ENCODE results near the gene EFR3B.

Gene EFR3B

DNA sequence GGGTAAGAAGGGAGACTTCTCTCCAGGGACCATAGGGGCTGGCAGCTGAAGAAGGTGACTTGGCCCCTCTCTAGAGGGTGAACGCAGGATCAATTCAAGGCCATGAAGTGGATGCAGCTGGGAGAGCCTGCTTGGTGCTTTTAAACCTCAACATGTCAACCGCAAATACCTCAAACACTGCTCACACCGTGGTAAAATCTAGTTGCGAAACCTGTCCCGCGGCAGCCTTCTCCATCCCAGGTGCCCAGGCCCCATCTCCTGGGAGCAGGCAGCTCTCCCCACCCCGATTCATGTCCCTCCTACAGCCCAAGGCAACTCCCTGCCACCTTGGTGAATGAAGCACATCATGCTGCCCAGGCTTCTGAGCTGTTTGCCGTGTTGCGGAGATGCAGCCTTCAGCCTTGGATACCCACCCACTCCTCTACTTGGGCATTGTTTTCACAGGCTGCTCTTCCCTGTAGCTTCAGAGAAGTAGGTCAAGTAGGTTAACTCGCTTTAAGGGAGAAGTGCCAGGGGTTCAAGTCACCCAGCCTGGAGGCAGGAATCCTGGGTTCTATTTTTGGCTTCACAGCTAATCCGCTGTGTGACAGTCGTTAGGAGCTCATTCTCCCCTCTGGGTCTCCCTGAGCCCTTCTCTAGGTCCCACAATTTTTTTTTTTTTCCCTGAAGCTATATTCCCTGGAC lies 6.2 kb upstream of the EFR3B start:
- no peak for DNase-seq

DNA sequence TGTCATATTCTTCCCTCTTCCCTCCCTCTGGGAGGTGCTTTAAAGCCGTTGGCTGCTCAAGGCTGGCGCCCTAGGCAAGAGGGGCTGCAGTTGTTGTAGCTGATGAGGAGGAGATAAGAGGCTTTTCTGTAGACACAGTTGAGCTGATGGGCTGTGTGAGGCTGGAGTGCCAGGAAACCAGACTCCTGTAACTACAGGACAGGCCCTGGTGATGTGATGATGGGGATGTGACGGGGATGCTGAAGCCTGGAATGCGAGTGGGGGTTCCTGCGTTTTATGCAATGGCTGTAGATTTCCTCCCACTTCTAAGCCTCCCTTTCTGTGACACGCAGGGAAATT lies 5.7 kb upstream of the EFR3B start:
- DNase-seq: no peak

DNA sequence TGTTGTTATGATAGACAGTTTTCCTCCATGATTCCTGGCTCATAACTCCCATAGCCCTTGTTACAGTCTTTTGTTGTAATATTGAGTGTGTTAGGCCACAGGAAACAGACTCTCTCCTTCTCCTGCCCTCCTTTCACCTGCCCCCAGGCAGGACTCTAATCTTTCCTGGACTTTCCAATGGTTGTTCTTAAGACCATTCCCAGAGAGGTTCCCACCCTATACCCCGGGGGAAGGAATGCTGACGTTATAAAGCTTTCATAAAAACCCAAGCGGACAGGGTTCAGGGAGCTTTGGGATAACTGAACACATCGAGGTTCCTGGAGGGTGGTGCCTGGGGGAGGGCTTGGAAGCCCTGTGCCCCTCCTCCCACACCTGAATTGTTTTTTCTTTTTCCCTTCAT lies 2.8 kb upstream of the EFR3B start:
- DNase-seq: no peak

DNA sequence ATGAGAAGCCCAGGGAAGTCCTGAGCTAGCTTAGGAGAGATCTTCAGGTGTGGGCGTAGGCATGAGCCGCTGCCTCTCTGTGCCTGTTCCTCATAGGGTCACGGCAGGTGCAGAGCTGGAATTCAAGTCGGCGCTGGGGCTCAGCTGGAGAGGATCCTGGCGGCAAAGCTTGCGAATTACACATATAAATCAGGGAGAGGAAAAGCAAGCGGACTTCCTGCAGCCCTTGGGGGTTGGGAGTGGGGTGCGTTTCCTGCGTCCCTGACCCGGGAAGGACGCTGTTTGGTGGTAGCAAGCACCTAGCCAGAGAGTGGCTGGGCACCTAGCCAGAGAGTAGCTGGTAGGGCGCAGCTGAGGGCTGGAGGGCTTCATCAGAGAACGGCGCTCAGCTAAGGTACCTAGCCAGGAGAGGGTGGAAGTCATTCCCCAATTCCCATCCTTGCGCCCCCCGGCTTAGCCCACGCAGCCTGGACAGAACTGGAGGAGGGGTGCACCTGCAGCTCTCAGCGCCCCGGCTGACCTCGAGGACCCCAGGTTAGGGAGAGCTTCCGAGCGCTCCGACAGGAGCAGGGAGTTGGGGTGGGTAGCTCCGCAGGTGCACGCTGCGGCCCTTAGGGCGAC lies 459 bp upstream of the EFR3B start:
- peak; percentile 8 to 14 for DNase-seq

DNA sequence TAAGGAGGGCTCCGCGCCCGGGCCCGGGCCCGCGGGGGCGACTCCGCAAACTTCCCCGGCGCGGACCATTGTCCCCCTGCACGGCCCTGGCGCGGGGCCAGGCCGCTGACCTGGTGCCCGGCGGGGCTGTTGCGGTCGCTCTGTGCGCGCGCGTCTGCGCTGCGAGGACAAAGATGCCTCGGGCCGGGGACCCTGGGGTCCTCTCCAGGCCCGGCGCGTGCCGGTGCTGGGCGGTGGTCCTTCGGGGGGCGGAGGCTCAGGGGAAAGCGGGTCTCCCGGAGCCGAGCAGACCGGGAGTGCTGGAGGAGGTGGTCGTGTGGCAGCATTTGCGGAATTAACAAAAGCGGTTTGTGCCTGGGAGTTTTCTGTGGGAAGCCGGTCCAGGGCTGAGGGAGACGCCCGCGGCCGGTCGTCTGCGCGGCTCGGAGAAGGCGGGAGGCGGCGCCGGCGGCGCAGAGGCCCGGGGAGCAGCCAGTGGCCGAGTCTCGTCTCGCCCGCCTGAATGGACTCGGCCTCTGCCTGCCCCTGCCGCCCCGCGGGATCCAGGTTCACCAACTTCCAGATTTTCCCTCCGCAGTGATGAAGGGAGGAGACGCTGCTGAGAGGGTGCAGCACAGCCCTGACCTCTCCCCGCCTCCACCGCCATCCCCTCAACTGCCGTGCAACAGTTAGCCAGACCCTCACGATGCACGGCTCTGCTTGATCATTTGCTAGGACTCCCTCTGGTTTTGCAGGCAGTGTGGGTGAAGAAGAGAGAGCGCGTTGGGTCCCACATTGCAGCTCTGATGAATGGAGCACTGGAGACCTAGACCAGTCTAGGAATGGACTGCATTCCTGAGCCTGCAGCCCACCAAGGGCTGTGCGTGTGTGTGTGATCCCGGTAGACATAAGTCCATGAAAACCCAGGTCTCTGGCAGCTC lies 705 bp downstream of the EFR3B start:
- DNase-seq: peak in 1 of 2 donors; percentile 5

DNA sequence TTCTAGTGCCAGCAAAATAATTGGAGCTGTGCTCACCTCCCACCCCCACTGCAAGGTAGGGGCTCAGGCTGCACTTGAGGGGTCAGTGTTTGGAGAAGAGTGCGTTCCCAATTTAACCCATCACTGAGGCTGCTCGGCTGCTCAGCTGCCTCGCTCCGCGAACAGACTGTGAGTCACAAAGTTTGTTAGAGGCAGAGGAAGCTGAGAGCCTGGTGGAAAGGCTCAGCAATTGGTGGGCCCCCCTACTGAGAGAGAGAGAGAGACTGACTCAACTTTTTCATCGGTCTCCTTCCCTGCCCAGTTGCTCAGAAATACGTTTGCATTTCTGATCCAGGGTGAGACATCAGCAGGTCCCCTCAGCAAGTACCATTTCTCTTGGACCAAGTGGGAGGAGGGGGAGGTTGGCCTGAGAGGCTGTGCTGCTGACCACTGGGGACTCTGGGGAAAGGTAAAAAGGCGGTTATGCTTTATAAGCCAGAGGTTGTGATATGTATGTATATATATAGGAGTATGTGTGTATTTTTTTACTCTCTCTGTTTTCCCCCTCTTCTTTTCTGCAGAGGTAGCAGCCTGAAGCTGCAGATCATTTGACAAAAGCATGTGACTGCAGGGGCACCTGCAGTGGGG lies 1.5 kb downstream of the EFR3B start:
- DNase-seq: peak; percentile 40 to 47

DNA sequence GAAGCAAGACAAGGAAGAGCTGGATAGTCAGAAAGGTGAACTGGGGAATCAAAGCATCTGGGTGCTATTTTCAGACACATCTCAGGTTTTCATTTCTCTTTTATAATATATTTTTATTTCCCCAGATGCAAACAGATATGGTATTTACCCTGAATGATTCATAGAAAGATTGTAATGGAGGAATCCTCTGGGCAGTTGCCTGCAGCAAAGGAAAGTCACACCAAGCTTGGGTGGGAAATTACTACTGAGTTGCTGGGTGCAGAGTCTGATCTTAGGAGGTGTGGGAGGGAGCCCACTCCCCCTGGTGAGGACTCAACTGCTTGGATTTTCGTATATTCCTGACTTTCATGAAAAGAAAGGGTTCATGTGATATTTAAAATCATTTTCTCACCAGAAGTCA lies 2.1 kb downstream of the EFR3B start:
- DNase-seq: no peak

DNA sequence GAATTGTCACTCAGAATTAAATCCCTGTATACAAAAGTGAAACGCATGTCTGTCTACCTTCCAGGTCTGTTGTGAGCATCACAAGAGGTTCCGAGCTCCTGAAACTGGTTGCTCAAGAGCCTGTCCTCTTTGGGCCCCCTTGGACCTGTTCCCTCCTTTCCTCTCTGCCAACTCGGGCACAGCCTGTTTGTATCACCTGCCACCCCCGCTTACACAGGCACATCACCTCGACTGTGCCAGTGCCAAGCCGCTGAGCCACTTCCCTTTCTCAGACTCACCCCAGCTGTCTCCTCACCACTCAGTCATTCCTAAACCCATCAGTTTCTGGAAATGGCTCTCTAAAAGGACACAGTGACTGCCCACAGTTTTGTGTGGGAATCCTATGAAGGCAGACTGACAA lies 3.1 kb downstream of the EFR3B start:
- DNase-seq: no peak

DNA sequence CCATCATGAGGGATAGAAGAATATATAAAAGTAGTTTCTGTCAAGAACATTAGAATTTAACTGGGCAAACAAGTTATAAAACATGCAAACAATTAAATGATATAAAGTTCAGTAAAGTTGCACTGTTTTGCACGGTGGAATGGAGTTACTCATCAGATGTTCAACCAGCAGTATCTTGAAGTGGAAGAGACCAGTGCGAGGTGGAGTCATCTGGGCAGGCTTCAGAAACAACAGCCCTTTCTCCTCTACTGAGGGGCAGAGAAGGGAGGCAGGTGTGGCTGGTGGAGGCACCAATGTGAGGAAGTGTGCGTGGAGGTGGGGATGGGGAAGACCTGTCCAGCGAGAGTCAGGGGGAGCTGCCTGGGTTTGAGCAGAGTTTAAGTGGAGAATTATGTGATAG lies 7.5 kb downstream of the EFR3B start:
- no peak for DNase-seq

DNA sequence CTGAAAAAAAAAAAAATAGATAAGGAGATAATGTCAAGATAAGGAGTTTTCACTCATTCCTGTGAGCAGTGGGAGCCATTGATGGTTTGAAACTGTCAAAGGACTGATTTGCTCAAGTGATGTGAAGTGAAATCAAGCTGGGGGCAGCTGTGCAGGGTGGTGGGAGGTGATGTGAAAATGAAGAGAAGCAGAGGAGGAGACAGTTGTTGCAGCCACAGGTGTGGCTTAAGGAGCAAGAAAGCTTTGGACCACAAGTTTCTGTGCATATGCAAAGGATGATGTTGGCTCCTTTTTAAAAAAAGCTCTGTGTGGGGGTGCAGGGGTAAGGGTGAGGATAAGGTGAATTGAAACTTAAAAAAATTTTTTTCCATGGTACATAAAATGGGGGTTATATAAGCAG lies 8.3 kb downstream of the EFR3B start:
- DNase-seq: no peak

DNA sequence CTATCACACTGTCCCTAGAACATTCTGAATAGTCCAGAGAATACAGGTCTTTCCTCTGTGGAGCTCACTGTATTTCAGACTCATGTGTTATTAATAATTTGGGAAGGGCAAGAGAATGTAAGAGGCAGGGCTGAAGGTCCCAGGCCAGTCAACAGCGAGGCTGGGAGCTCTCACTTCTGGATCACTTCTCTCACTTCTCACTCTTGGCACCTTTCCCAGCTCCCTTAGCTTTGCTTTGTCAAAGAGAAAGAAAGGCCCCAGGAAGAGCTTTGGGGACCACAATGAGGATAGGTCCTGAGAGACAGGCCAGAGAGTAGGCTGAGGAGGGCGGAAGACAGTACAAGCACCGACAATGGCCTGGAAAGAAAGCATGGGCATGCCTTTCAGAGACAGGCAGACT lies 11.2 kb downstream of the EFR3B start:
- DNase-seq: no peak

DNA sequence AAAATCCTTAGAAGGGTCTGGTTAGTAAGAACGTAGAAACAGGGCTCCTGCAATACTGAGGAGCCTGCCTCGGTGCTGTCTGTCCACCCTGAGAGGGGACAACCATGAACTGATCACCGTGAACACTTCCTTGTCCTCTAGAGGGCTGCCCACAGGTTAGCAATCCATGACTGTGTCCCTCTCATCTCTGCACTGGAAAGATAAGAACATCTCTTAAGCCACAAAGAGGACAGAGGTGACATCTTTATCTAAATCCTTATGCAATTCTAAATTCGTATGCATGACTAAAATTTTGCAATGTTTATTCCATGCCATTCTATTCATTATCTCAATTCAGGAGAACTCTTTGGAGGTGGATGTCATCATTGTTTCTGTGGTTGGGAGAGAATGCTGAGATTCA lies 12.8 kb downstream of the EFR3B start:
- DNase-seq: no peak

DNA sequence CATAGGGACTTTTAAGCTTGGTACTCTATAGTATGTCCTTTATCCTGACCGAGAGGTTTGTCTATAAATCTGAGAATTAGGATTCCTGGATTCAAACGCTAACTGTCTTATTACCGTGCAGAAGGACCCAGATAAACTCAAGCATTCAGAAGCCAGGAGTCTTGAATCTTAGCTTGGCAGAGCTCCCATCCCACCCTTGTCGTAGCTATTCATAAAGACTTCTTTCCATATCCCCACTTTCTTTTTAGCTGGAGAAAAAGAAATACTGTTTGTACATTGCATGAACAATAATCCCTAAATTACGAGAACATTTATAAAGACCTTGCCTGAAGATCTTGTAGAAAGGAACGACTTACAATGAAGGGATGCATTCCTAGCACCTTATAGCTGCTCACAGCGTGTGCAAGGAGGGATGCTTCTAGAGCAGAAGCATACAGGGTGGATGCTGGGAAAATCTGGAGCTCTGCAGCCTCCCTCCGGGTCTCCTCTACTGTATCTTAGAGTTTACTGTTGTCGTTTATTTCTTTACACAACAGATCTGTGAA lies 13.6 kb downstream of the EFR3B start:
- DNase-seq: no peak

DNA sequence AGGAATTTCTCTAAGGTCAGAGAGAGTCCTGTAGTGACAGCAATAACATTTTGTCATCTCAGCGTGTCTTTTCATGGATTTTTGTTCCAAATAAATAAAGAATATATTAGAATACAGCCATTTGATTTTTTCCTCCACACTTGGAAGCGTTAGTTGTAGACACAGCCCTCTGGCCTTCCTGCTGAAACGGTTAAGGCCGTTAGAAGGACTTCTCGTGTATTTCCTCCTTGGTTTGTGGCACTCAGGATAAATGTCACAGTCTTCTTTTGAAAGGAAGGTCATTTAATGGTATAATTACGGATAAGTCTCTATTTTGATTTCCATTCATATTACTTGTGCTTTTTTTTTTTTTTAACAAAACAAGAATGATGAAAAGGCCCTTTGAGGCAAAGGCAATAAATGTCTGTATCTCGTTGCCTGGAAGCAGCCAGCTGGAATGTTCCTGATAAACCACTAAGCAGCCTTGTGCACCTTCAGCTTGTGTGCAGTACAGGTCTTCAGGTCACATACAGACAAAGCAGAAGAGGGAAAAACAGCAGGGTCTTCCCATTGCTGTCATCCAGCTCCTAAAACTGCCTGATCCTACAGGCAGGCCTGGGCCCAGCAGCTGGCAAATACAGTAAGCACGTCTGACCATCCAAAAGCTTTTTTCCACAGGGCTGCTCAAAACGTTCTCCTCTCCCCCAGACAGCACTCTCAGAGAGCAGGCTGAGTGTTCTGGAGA lies 14.4 kb downstream of the EFR3B start:
- DNase-seq: no peak

DNA sequence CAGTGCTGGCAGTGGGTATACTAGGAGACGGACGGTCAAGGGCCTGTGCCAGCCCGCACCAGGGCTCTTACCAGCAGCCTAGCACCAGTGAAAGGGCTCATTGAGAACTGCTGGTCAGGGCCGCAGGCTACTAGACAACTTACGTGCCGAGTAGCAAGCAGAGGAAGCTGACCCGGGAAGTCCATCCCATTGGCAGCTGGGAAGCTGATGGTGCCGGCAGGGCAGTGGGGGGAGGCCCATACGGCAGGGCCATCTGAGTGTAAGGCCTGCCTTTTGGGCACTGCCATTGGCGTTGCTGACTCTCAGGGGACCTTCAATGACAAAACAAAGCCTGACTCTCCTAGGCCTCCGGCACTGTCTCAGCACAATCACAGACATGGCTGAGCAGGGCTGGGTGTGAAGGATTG lies 20.6 kb downstream of the EFR3B start:
- no peak for DNase-seq

DNA sequence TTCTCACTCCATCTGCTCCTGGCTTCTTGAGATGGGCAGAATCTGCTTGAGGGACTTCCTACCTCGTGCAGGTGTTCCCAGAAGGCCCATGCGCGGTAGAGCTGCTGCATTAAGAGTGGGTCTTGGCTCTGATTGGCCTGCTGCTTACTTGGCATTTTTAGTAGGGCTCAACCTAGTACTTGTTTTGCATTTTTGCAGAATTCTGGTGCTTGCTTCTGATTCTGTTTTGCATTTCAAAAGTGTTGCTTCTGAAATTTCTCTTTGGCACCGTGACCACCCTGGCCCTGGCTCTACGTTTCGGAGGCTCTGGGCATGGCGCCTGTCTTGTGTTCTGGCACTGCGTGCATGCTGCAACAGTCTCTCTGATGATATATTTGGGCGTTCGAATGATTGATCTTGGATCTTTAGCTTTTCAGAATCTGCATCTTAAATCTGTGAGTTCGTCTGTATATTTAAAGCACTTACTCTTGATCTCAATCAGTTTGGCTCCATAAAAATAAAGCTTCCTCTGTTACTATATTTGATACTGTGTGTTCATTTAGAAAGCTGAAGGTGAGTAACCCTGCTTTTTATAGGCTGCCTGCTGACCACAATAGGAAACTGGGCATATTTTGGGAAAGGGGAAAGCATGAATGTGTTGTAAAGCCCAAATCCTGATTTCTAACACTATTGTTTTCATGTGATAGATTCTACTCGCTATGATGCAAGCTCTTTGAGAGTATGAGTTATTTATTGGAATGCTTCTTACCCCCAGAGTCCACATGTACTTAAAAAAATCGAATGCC lies 22.2 kb downstream of the EFR3B start:
- no peak for DNase-seq

DNA sequence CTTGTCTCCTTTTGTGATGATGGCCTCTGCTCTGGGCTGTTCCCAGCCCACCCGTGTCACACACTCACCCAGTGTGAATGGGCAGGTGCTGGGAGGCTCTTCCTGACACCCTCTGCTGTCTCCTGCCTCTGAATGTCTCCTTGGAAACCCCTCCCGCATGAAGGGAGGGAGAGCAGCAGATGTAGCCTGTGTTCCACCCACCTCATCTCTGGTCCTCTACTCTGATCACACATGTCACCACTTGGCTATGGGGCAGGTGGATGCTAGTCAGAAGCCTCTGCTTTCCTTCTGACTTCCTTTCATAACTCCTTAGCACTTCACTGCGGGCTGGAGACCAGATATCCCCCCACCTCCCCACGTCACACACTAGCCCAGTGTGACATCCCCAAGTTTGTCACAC lies 23.9 kb downstream of the EFR3B start:
- no peak for DNase-seq

DNA sequence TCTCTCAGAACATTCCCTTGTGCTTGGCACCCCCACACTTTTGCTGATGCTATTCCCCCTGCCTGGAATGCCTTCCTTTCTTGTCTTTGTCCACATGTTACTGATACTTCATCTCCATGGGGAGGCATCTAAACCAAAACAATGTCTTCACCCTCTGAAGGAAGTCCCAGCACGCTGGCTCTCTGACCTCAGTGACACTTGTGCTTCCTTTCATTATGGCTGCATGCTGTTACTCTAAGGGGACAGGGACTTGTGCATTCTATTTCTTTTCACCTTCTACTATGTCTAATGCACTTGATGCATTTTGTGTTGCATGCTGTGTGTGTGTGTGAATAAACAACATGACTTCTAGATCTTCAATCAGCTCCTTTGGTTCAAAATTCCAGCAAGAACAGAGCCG lies 24.6 kb downstream of the EFR3B start:
- DNase-seq: no peak

DNA sequence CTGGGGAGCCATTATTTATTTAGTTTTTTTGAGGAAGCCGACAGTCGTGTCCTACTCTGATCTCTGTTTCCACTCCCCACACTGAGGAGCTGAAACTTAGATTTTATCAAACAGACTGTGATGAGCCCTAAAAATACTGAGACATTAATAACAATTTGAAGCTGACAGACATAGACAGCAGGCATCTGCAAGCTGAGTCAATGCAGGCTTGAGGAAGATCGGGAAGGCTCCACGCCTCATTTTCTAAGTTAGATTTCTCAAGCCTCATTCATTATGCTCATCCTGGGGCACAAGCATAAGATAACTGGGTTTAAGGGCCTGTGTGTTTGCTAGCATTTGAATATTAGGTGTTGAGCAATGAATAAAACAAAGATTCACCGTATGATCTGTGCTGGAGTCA lies 26.3 kb downstream of the EFR3B start:
- DNase-seq: no peak

DNA sequence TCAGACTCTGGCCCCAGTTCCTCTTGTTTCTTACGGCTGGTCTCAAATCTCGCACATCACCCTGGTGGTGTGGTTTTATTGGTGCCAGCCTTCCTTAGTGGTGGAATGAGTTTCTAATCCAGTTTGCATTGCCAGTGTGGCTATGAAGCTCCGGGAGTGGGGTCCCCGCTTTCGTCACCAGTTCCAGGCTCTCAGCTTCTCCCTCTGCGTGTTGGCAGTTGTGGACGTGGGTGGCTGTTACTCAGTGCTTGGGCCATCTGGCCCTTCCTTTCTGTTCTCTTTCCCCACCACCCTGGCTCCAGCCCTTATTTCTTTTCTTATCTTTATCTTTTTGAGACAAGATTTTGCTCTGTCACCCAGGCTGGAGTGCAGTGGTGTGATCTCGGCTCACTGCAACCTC lies 30.1 kb downstream of the EFR3B start:
- DNase-seq: no peak

DNA sequence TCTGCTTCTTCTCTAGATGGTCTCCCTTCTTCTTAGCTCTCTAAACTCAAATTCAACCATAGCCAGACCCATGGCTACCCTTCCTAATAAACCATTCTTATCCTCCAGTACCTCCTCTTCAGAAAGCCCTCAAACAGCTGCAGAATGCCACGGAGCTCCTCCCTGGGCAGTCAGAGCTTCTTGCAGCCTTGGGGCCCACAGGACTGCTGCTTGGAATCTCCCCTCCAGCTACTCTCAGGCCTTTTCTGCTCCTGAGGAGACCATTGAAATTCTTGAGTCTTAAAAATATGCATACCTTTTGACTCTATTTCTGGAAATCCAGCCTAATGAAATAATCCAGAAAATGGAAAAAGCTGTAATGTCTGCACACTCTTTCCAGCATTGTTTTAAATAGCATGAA lies 30.7 kb downstream of the EFR3B start:
- no peak for DNase-seq

DNA sequence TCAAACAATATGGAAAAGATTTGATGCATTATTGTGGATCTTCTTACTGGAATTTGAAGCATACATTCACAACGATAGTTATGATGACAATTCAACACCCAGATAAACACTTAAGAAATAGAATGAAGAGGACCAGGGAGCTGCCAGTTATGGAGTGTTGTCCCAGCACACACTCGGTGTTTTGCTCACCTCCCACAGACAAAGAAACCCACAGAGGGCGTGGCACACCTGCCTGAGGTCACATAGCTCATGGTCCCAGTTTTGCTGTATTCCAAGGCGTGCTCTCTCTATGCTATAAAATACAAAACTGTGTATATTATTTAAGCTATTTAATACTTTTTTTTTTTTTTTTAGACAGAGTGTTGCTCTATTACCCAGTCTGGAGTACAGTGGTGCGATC lies 31.1 kb downstream of the EFR3B start:
- no peak for DNase-seq
